ENCODE results near the gene LNPK.

DNA sequence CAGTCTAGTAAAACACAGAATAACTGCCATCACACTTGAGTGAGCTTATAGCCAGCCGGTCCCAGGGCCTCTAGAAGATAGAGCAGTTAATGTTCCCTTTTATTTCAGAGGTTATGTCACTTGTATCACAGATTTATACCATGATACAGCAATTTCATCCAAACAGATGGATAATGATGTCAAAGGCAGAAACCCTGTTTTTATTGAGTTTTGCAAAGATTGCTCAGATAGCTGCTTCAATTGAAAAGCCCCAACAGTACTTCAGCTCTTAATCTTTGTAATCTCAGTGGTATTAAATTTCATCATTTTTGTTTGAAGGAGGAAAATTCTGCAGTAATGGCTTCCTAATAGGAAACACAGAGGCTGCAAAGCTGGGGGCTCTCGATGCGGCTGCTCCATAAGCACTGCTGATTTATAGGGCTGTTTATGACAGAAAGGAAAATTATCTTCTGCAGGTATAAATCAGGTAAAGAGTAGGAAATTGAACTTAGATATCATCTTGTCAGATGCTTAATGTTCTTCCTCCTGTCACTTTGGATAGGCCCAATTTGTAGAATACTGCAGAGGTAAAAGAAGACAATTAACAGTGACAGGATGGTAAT is 112.3 kb downstream of the LNPK start:
- TF ChIP-seq CTCF (IDR thresholded peaks at IDR 0.05; ENCODE audit: low read depth, low read length): no peak
- TF ChIP-seq POLR2A (IDR thresholded peaks at IDR 0.05; ENCODE audit: extremely low read depth, insufficient read length): no peak

All from NB4 (cell line).